DOHH2 (cell line): Measurements from ENCODE around the gene RBM48.

ENCODE experiments used
- H3F3A ChIP-seq: fragments of 200-600 bp; sonication (generic), shearing (Covaris generic); 2 replicates; pipeline ENCODE4 v1.6.0; 2016; ENCODE audit warnings: antibody characterized with exemption, mild to moderate bottlenecking; ENCODE audit not compliant: control insufficient read depth, insufficient read depth
- H3K27ac ChIP-seq: fragments of 200-600 bp; sonication (generic); 2 replicates; pipeline ENCODE4 v1.5.1; 2014; ENCODE audit warnings: low read depth, mild to moderate bottlenecking, low read length, moderate library complexity
- H3K27me3 ChIP-seq: fragments of 200-600 bp; sonication (generic); 2 replicates; pipeline ENCODE4 v1.6.1; 2014; ENCODE audit warnings: mild to moderate bottlenecking, low read length, mixed read lengths; ENCODE audit not compliant: control insufficient read depth
- H3K36me3 ChIP-seq: fragments of 200-600 bp; sonication (generic); 2 replicates; pipeline ENCODE4 v1.6.1; 2014; ENCODE audit warnings: mild to moderate bottlenecking, low read length, moderate library complexity, mixed read lengths; ENCODE audit not compliant: control insufficient read depth
- H3K4me1 ChIP-seq: fragments of 200-600 bp; sonication (generic); 2 replicates; pipeline ENCODE4 v1.6.1; 2014; ENCODE audit warnings: mild to moderate bottlenecking, low read length, mixed read lengths; ENCODE audit not compliant: control insufficient read depth
- H3K4me2 ChIP-seq: fragments of 200-600 bp; sonication (generic); 2 replicates; pipeline ENCODE4 v1.6.0; 2014; ENCODE audit warnings: mild to moderate bottlenecking, low read length, moderate library complexity
- H3K4me3 ChIP-seq: fragments of 200-600 bp; sonication (generic); 2 replicates; pipeline ENCODE4 v1.5.1; 2014; ENCODE audit warnings: mild to moderate bottlenecking, low read length, mixed read lengths
- H3K79me2 ChIP-seq: fragments of 200-600 bp; sonication (generic); 2 replicates; pipeline ENCODE4 v1.6.1; 2014; ENCODE audit warnings: mild to moderate bottlenecking, low read length, mixed read lengths; ENCODE audit not compliant: control insufficient read depth
- H3K9me2 ChIP-seq: fragments of 200-600 bp; sonication (generic); replicated peaks from 2 replicates; pipeline ENCODE4 v1.6.1; 2014; ENCODE audit warnings: mild to moderate bottlenecking, low read length, mixed read lengths; ENCODE audit not compliant: control insufficient read depth
- H3K9me3 ChIP-seq: fragments of 200-600 bp; sonication (generic); 2 replicates; pipeline ENCODE4 v1.6.1; 2014; ENCODE audit warnings: antibody characterized with exemption, low read length, mixed read lengths; ENCODE audit not compliant: control insufficient read depth, insufficient read depth
- H4K20me1 ChIP-seq: fragments of 200-600 bp; sonication (generic); 2 replicates; pipeline ENCODE4 v1.6.0; 2014; ENCODE audit warnings: low read depth, mild to moderate bottlenecking, antibody characterized with exemption, low read length, moderate library complexity; ENCODE audit not compliant: control insufficient read depth, insufficient read depth
- CTCF ChIP-seq: fragments of 200-600 bp; sonication (generic); IDR thresholded peaks from one replicate; pipeline ENCODE4 v1.5.1; 2014; ENCODE audit warnings: antibody characterized with exemption, mild to moderate bottlenecking, low read depth, low read length; ENCODE audit not compliant: poor library complexity, severe bottlenecking
- EZH2phosphoT487 ChIP-seq: fragments of 200-600 bp; sonication (generic); IDR thresholded peaks from 2 replicates; pipeline ENCODE4 v1.6.1; 2017; ENCODE audit warnings: borderline replicate concordance, mild to moderate bottlenecking, antibody characterized with exemption, low read length, moderate library complexity, mixed read lengths

RBM48 gene

DNA sequence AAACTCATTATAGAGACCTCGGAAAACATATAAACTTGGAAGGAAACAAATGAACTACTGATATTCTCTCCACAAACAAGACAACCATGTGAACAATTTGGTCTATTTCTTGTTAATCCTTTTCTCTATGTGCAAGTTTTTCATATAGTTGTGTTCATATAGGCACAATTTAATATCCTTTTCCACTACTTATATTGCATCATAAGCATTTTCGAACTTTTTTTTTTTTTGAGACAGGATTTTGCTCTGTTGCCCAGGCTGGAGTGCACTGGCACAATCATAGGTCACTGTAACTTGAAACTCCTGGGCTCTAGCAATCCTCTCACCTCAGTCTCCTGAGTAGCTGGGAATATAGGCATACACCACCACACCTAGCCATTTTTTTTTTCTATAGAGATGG lies 5.5 kb upstream of the RBM48 start:
- Histone ChIP-seq H3K9me3 (no peaks in the 10 kb centered on the region), H3K36me3 (peaks cover 23% of the 10 kb centered on the region), H3K4me3 (no peak overlapping the region), H3K4me1 (peaks cover 16% of the 10 kb centered on the region), H3K27ac (no peak overlapping the region), H4K20me1 (no peaks in the 10 kb centered on the region), H3K9me2 (no peaks in the 10 kb centered on the region), H3K79me2 (peaks cover 45% of the 10 kb centered on the region), H3F3A (peaks cover 9% of the 10 kb centered on the region), H3K27me3 (no peaks in the 10 kb centered on the region), H3K4me2 (no peak overlapping the region)
- TF ChIP-seq CTCF = no peak
- TF ChIP-seq EZH2phosphoT487 = no peak

DNA sequence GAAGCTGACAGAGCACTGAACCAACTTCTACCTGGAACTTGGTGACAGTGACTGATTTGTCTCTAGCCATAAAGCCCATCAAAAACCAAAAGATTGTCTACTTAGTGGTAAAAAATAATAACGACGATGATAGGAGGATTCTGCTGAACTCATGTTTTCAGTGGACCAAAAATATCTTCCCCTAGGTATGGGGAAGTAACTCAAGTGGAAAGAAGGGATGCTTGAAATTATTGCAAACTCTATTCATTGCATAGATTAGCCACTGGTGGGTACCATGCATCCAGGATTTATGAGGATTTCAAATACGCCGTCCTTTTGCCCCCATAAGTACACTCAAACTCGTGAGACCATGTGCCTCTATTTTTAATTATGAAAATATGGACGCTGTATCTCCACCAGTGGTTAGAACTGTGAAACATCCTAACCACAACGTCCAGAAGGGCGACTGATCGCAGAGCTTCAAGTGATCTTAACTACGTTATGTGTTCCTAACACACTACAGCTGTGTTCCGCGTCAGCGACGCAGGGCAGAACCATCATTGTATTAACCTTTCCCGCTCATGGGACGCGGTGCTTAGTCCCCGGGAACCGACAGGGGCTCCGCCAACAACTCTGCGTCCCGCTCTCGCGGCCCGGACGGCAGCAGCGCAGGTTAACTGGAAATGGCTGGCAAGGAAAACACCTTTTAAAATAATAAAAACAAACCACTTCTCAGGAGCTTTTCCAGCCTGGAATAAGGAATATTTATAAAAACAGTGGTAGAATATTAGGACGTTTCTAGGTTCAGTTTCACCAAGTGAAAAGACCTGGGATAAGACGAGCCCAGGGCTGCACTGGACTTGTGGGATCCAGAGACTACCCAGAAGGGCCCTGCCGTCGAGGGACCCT lies 1.1 kb upstream of the RBM48 start:
- peaks cover 57% of the 10 kb centered on the region for H3K79me2 ChIP-seq
- peak overlapping the region; percentile 81 for H3K4me3 ChIP-seq
- no peaks in the 10 kb centered on the region for H4K20me1 ChIP-seq
- no peaks in the 10 kb centered on the region for H3K9me2 ChIP-seq
- H3F3A ChIP-seq = peaks cover 11% of the 10 kb centered on the region
- no peaks in the 10 kb centered on the region for H3K9me3 ChIP-seq
- H3K27me3 ChIP-seq = no peaks in the 10 kb centered on the region
- H3K36me3 ChIP-seq = peaks cover 34% of the 10 kb centered on the region
- no peak for TF ChIP-seq EZH2phosphoT487
- peak; percentile 11 for TF ChIP-seq CTCF
- peak overlapping the region; percentile 88 for H3K4me2 ChIP-seq
- H3K27ac ChIP-seq = peak overlapping the region; percentile 82
- peaks cover 26% of the 10 kb centered on the region for H3K4me1 ChIP-seq

GRCh38 chr7:92528958-92529264 lies 316 bp downstream of the RBM48 start:
- Histone ChIP-seq H3K27ac (peak overlapping the region; percentile 46), H3K27me3 (no peaks in the 10 kb centered on the region), H3K4me2 (peak overlapping the region; percentile 66), H3K9me3 (no peaks in the 10 kb centered on the region), H4K20me1 (no peaks in the 10 kb centered on the region), H3K4me1 (peaks cover 26% of the 10 kb centered on the region), H3K4me3 (peak overlapping the region; percentile 81), H3K9me2 (no peaks in the 10 kb centered on the region), H3K79me2 (peaks cover 52% of the 10 kb centered on the region), H3K36me3 (peaks cover 47% of the 10 kb centered on the region), H3F3A (peaks cover 11% of the 10 kb centered on the region)
- TF ChIP-seq EZH2phosphoT487 (no peak), CTCF (no peak)
